Ovary (tissue), 3 donors: ENCODE measurements around the gene ITGA6.

Source experiments
- EP300 ChIP-seq: sonication (generic); formaldehyde crosslinking; IDR thresholded peaks from one replicate; pipeline ENCODE4 v1.6.1; 2017; ENCODE audit warnings: antibody characterized with exemption
- POLR2A ChIP-seq: fragments of 450-650 bp; IDR thresholded peaks from one replicate; pipeline ENCODE4 v1.6.1; 2017; ENCODE audit warnings: antibody characterized with exemption, mild to moderate bottlenecking, moderate library complexity
- TF ChIP-seq, protein P1 (sequence below), 3 donors: fragments of 450-650 bp in 2 of 3; fragments of 200-600 bp in 1 of 3; IDR thresholded peaks; one replicate each; pipeline versions ENCODE4 v1.5.1 to v1.8.0; 2016 to 2022; ENCODE audit warnings: antibody characterized with exemption in 3 of 3, mild to moderate bottlenecking in 1 of 3
- donor health status: DM: no; HTN: no; CAD: no.

DNA sequence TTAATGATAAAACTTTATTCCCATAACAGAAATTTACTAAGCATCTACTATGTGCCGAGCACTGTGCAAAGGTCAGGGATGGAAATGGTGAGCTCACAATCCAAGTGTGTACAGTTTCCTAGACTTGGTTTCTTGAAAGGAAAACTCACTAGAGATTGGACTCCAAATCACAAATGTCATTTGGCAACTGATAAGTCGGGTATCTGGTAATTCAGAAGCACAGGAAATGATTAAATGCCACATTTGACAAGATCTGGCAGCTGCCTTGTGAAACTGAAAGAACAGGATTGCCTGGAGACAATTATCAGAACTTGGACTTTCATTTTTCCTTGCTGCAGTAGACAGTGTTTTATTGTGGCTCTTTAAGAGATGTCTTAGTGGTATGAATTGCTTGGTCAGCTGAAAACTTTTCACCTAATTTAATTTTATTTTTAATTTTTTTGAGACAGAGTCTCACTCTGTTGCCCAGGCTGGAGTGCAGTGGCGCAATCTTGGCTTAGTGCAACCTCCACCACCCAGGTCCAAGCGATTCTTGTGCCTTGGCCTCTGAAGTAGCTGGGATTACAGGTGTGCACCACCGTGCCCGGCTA is 19.2 kb downstream of the ITGA6 start:
- TF ChIP-seq, protein P1, sequence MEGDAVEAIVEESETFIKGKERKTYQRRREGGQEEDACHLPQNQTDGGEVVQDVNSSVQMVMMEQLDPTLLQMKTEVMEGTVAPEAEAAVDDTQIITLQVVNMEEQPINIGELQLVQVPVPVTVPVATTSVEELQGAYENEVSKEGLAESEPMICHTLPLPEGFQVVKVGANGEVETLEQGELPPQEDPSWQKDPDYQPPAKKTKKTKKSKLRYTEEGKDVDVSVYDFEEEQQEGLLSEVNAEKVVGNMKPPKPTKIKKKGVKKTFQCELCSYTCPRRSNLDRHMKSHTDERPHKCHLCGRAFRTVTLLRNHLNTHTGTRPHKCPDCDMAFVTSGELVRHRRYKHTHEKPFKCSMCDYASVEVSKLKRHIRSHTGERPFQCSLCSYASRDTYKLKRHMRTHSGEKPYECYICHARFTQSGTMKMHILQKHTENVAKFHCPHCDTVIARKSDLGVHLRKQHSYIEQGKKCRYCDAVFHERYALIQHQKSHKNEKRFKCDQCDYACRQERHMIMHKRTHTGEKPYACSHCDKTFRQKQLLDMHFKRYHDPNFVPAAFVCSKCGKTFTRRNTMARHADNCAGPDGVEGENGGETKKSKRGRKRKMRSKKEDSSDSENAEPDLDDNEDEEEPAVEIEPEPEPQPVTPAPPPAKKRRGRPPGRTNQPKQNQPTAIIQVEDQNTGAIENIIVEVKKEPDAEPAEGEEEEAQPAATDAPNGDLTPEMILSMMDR (IDR thresholded peaks at IDR 0.05) = no peak
- no peak for TF ChIP-seq POLR2A
- no peak for TF ChIP-seq EP300
